HEK293T (cell line): Measurements from ENCODE around the gene GLRX2.

Experiments used
- CTCF ChIA-PET: fragments of 350-600 bp; formaldehyde crosslinking; extraction: SDS; loops from one replicate; lab custom pipeline; 2021; ENCODE audit warnings: antibody characterized with exemption, inconsistent platforms; lab: Yijun Ruan, JAX
- POLR2A ChIA-PET: fragments of 350-600 bp; formaldehyde crosslinking; extraction: SDS; loops from one replicate; lab custom pipeline; 2020; ENCODE audit warnings: antibody characterized with exemption, inconsistent platforms; lab: Yijun Ruan, JAX
- DNase-seq: peaks from one replicate; pipeline ENCODE4 v3.0.0; 2012; ENCODE audit warnings: mixed read lengths; ENCODE audit errors: extremely low spot score
- ARNT ChIP-seq: fragments of 450-650 bp; IDR thresholded peaks from 2 replicates; pipeline ENCODE4 v1.6.1; 2017; ENCODE audit warnings: mild to moderate bottlenecking
- BHLHE40 ChIP-seq: fragments of 450-650 bp; IDR thresholded peaks from 2 replicates; pipeline ENCODE4 v1.6.1; 2016; ENCODE audit warnings: mild to moderate bottlenecking, moderate library complexity, borderline replicate concordance
- CTBP1 ChIP-seq: fragments of 450-650 bp; IDR thresholded peaks from 2 replicates; pipeline ENCODE4 v1.6.1; 2016; ENCODE audit warnings: borderline replicate concordance
- ELF4 ChIP-seq: fragments of 450-650 bp; IDR thresholded peaks from 2 replicates; pipeline ENCODE4 v1.6.1; 2017; ENCODE audit warnings: antibody characterized with exemption
- FOXA1 ChIP-seq: fragments of 450-650 bp; IDR thresholded peaks from 2 replicates; pipeline ENCODE4 v1.6.1; 2016; ENCODE audit warnings: mild to moderate bottlenecking
- FOXK2 ChIP-seq: fragments of 450-650 bp; IDR thresholded peaks from 2 replicates; pipeline ENCODE4 v1.6.1; 2016; ENCODE audit warnings: mild to moderate bottlenecking
- FOXM1 ChIP-seq: fragments of 450-650 bp; IDR thresholded peaks from 2 replicates; pipeline ENCODE4 v1.6.1; 2017; ENCODE audit warnings: mild to moderate bottlenecking, borderline replicate concordance
- HDGF ChIP-seq: fragments of 450-650 bp; IDR thresholded peaks from 2 replicates; pipeline ENCODE4 v1.6.1; 2017; ENCODE audit warnings: antibody characterized with exemption, borderline replicate concordance
- L3MBTL2 ChIP-seq: fragments of 450-650 bp; conservative IDR thresholded peaks from 2 replicates; pipeline ENCODE4 v1.6.1; 2016; ENCODE audit warnings: mild to moderate bottlenecking
- LEF1 ChIP-seq: fragments of 450-650 bp; IDR thresholded peaks from 2 replicates; pipeline ENCODE4 v1.6.1; 2017; ENCODE audit warnings: mild to moderate bottlenecking, borderline replicate concordance
- NFRKB ChIP-seq: fragments of 450-650 bp; IDR thresholded peaks from 2 replicates; pipeline ENCODE4 v1.6.1; 2016; ENCODE audit warnings: mild to moderate bottlenecking, moderate library complexity
- SP1 ChIP-seq: fragments of 450-650 bp; IDR thresholded peaks from 2 replicates; pipeline ENCODE4 v1.6.1; 2017
- SUZ12 ChIP-seq: fragments of 450-650 bp; IDR thresholded peaks from 2 replicates; pipeline ENCODE4 v1.6.1; 2016; ENCODE audit warnings: mild to moderate bottlenecking
- TARDBP ChIP-seq: fragments of 450-650 bp; IDR thresholded peaks from 2 replicates; pipeline ENCODE4 v1.6.1; 2016
- ZNF384 ChIP-seq: fragments of 450-650 bp; IDR thresholded peaks from 2 replicates; pipeline ENCODE4 v1.6.1; 2016
- TF ChIP-seq, protein P1 (sequence below): fragments of 450-650 bp; IDR thresholded peaks from 2 replicates; pipeline ENCODE4 v1.6.1; 2016

GLRX2 gene, protein sequence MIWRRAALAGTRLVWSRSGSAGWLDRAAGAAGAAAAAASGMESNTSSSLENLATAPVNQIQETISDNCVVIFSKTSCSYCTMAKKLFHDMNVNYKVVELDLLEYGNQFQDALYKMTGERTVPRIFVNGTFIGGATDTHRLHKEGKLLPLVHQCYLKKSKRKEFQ

GRCh38 chr1:193104907-193105820 lies at the start of gene GLRX2:
TSS of gene GLRX2 (minus strand) at chr1:193105414. CDS start at chr1:193105382, 32 bp downstream.
- POLR2A ChIA-PET: interaction anchor here (0.9 to 2.8 kb wide), 12 partner anchors 9 to 59 kb away, joined by 3 to 40 read pairs (median 6); partner anchors contain the start of genes CDC73, RO60 and UCHL5
- CTCF ChIA-PET: interaction anchor here (0.7 to 1.3 kb wide), 2 partner anchors 18 to 35 kb away, joined by 3 to 8 read pairs; no protein-coding TSS in a partner anchor
- TF ChIP-seq L3MBTL2 (peak; percentile 56), ZNF384 (no peak), HDGF (0 out of 2 replicates have a peak, but pooled peaks have one; percentile 76)
- peak; percentile 91 for DNase-seq

GRCh38 chr1:193144999-193145398 lies 39.8 kb upstream of the GLRX2 start:
- TF ChIP-seq NFRKB: no peak
- no peak for TF ChIP-seq CTBP1
- no peak for TF ChIP-seq FOXK2
- TF ChIP-seq BHLHE40: no peak
- no peak for TF ChIP-seq ZNF384
- TF ChIP-seq FOXA1: no peak
- no peak for TF ChIP-seq LEF1
- no peak for TF ChIP-seq ARNT
- no peak for TF ChIP-seq ELF4
- no peak for TF ChIP-seq L3MBTL2
- no peak for TF ChIP-seq SUZ12
- TF ChIP-seq, protein P1, sequence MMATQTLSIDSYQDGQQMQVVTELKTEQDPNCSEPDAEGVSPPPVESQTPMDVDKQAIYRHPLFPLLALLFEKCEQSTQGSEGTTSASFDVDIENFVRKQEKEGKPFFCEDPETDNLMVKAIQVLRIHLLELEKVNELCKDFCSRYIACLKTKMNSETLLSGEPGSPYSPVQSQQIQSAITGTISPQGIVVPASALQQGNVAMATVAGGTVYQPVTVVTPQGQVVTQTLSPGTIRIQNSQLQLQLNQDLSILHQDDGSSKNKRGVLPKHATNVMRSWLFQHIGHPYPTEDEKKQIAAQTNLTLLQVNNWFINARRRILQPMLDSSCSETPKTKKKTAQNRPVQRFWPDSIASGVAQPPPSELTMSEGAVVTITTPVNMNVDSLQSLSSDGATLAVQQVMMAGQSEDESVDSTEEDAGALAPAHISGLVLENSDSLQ: no peak
- TF ChIP-seq HDGF: no peak
- TF ChIP-seq SP1: no peak
- no peak for TF ChIP-seq TARDBP
- no peak for TF ChIP-seq FOXM1
- ChIA-PET POLR2A (no interaction called here), CTCF (no interaction called here)
- no peak for DNase-seq

DNA sequence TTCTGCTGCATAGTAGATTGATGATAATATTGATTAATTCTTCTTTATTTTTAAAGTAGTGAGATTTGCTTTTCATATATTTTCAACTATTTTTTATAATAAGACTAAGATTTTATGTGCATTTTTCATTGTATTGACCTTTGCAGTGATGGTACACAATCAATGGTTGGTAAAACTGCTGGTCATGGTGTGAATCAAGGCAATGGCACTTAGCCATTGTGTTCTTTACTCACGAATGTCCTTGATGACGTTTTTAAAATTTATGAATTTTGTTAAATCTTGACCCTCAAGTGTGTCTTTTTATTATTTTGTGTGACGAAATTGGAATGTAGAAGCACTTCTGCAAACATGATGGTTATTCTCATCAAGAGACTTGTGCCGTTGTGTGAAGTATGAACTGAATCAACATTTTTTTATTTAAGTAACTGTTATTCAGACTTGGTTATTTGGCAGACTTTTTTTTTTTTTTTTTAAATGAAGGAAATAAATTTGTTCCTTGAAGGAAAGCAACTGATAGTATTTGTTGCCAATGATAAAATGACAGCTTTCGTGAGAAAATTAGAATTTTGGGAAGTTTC lies 39.2 kb upstream of the GLRX2 start:
- ChIA-PET POLR2A (no interaction called here), CTCF (no interaction called here)
- TF ChIP-seq TARDBP (no peak), ZNF384 (no peak), CTBP1 (no peak), FOXK2 (no peak), SUZ12 (no peak), LEF1 (no peak), ELF4 (no peak), SP1 (no peak), HDGF (no peak), FOXM1 (no peak), ARNT (no peak), BHLHE40 (no peak)
- DNase-seq: no peak

GRCh38 chr1:193143285-193143684 lies 38.1 kb upstream of the GLRX2 start:
- ChIA-PET POLR2A (interaction anchor here (1.4 kb wide), 1 partner anchor 84 kb away, joined by 3 read pairs; the partner anchor contains the start of gene UCHL5), CTCF (no interaction called here)
- TF ChIP-seq LEF1 (no peak), BHLHE40 (no peak), SUZ12 (no peak), ZNF384 (no peak), L3MBTL2 (no peak), TARDBP (no peak), ARNT (no peak), SP1 (no peak), FOXM1 (no peak)
- TF ChIP-seq, protein P1: no peak
- DNase-seq: no peak

DNA sequence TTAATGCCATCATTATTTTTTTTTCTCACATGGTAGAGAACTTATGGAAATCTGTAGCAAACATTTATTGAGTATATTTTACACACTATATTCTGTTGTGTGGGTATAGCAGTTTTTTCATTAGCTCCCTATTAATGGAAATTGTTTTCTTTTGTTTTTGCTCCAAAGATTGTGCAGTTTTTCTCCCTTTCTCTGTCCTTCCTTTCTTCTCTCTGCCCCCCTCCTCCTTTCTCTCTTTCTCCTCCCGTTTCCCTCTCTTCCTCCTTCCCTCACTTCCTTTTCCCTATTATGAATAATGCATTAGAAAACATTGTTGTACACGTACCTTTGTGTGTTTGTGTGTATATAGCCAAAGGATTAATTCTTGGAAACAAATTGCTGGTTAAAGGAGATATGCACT lies 37.2 kb upstream of the GLRX2 start:
- POLR2A ChIA-PET: interaction anchor here (1.4 kb wide), 1 partner anchor 83 kb away, joined by 3 read pairs; the partner anchor contains the start of gene UCHL5
- no peak for TF ChIP-seq SP1
- no peak for TF ChIP-seq NFRKB
- TF ChIP-seq ARNT: no peak
- no peak for TF ChIP-seq L3MBTL2
- TF ChIP-seq SUZ12: no peak
- no peak for DNase-seq
- CTCF ChIA-PET: no interaction called here

DNA sequence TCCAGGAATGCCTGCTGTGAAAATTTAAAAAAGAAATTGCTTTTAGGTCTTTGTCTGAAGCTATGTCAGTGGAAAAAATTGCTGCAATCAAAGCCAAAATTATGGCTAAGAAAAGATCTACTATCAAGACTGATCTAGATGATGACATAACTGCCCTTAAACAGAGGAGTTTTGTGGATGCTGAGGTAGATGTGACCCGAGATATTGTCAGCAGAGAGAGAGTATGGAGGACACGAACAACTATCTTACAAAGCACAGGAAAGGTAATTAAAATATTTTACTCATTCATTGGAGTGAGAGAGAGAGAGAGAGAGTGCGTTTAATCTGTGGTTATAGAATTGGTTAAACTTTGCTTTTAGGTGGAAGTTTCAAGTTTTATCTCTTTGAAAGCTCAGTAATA lies 36.6 kb upstream of the GLRX2 start:
- no peak for DNase-seq
- ChIA-PET POLR2A (no interaction called here), CTCF (interaction anchor here (0.6 kb wide), 1 partner anchor 864 kb away, joined by 3 read pairs; no protein-coding TSS in a partner anchor)
- TF ChIP-seq SP1 (no peak), LEF1 (no peak), ELF4 (no peak), FOXA1 (no peak), L3MBTL2 (no peak), NFRKB (no peak), ZNF384 (no peak), TARDBP (no peak), FOXM1 (no peak), FOXK2 (no peak), SUZ12 (no peak), ARNT (no peak), BHLHE40 (no peak)
- TF ChIP-seq, protein P1: no peak
